Right lobe of liver (tissue), 6 donors: ENCODE results near the gene LRBA. TPM values are rescaled to one million over a fixed set of nuclear protein-coding genes. Genes with fewer than 3 reads are reported as not detected.

Experiments used
- ATAC-seq, 4 donors: fragments of 200-7000 bp; cut with Tn5 transposase; one replicate each; pipeline ENCODE4 v1.9.1; 2020; ENCODE audit warnings: mild to moderate bottlenecking in 4 of 4, moderate library complexity in 4 of 4
- DNase-seq, 3 donors: peaks; one replicate each; pipeline ENCODE4 v3.0.0-alpha.2; 2020
- H3K27ac ChIP-seq, 3 donors: fragments of 200-600 bp; one replicate each; pipeline ENCODE4 v1.8.0; 2022
- H3K27me3 ChIP-seq, 2 donors: fragments of 200-600 bp; one replicate each; pipeline ENCODE4 v1.8.0; 2022
- H3K36me3 ChIP-seq, 4 donors: fragments of 200-600 bp; sonication (generic) in 1 of 4; one replicate each; pipeline versions ENCODE4 v1.5.1 to v1.8.0; 2017 to 2022; ENCODE audit warnings: control low read depth in 1 of 4
- H3K4me1 ChIP-seq, 4 donors: fragments of 200-600 bp; sonication (generic) in 1 of 4; one replicate each; pipeline versions ENCODE4 v1.5.1 to v1.8.0; 2017 to 2022; ENCODE audit warnings: control low read depth in 1 of 4
- H3K4me3 ChIP-seq, 3 donors: fragments of 200-600 bp; one replicate each; pipeline ENCODE4 v1.8.0; 2022
- H3K9me3 ChIP-seq, 4 donors: fragments of 200-600 bp; sonication (generic) in 1 of 4; one replicate each; pipeline versions ENCODE4 v1.5.1 to v1.8.0; 2017 to 2022; ENCODE audit warnings: control low read depth in 1 of 4
- CTCF ChIP-seq, 4 donors: fragments of 200-600 bp in 3 of 4; fragments of 450-650 bp in 1 of 4; IDR thresholded peaks; one replicate each; pipeline versions ENCODE4 v1.5.1 to v1.8.0; 2016 to 2022; ENCODE audit warnings: antibody characterized with exemption in 4 of 4, mild to moderate bottlenecking in 2 of 4
- POLR2A ChIP-seq: fragments of 450-650 bp; IDR thresholded peaks from one replicate; pipeline ENCODE4 v1.6.1; 2017; ENCODE audit warnings: antibody characterized with exemption, mild to moderate bottlenecking
- WGBS: methylation state at CpG from one replicate; pipeline ENCODE4 v1.1.6; 2018; ENCODE audit warnings: low coverage, low lambda C conversion rate; ENCODE audit not compliant: insufficient coverage; ENCODE audit errors: missing lambda C conversion rate; 5-methylcytosine and 5-hydroxymethylcytosine counted together
- intact Hi-C, 2 donors: fragments of 100-400 bp; cut with DNase I; formaldehyde crosslinking; loops; one replicate each; pipeline versions ENCODE4 v1.11.2 to v1.14.1; 2022
- total RNA-seq, 6 experiments: library from RNA; depleted of rRNA in 2 of 6; stranded (reverse); fragments of >200 nt in 2 of 6; fragmentation: NEBNext Ultra II Directional in 3 of 6; extraction: Animal tissue kit (Norgen Biotek cat#: 25700) in 3 of 6; gene quantifications; one replicate each; pipeline versions ENCODE4 v1.1.0 to v1.2.4, GENCODE V29; 2016 to 2023
- donor health status: DM: no; HTN: yes; CAD: no.
- donor health status: DM: no; HTN: no; CAD: no.
- donor health status: DM: no; HTN: no; CAD: no.
- donor health status: DM: no; HTN: yes; CAD: no.
- donor health status: DM: no; HTN: yes; CAD: no.

The LRBA gene
- total RNA-seq, 6 experiments from 2014 or later = 18.9 to 48.1 (median 24.5) TPM

DNA sequence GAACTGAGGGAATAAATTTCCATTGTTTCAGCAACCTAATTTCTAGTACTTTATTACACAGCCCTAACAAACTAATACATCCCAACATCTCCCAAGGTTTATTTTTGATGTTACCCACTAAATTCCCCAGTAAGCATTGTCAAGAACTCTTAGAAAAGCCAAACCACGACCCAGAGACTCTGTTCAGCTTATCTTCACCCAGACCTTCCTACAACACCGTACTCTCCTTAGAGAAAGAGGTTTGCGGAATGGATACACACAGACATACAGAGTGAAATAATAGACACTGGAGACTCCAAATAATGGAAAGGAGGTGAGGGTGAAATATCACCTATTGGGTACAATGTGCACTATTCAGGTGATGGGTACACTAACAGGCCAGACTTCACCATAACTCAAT is 75.6 kb downstream of the LRBA start:
- 94% methylated on average over 3 of the region's 3 CpGs for WGBS
- no peak for ATAC-seq

DNA sequence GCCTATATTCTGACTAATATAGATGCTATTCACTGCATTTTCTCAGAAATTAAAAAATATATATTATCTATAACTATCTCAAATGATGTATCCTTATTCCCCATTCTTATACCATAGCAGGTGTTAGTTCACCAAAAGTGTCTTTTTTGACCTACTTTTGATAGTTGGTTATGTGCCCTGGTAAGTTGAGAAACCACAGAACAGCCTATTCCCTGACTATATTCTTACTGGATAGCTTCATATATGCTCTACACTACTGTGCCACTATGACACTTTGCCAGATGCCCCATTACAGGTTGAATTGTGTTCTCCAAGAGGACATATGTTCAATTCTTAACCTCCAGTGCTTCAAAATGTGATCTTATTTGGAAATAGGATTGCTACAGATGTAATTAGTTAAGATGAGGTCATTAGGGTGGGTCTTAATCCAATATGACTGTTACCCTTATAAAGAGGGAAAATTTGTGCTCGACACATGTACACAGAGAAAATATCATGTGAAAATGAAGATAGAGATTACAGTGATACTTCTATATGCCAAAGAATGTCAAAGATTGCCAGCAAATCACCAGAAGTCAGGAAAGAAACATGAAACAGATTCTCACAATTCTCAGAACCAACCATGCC is 76.1 kb downstream of the LRBA start:
- Histone ChIP-seq H3K27ac (no peak overlapping the region), H3K4me3 (no peak overlapping the region), H3K36me3 (no peaks in the 10 kb centered on the region), H3K27me3 (no peaks in the 10 kb centered on the region), H3K9me3 (no peaks in the 10 kb centered on the region), H3K4me1 (peaks cover 0 to 2% (median 0%) of the 10 kb centered on the region in 4 donors)
- TF ChIP-seq POLR2A (no peak), CTCF (IDR thresholded peaks at IDR 0.05) (no peak)
- 100% methylated on average over 1 of the region's 1 CpG for WGBS
- ATAC-seq = no peak
- intact Hi-C loops = no loop called here
- DNase-seq = no peak

More for the DNA sequence above, 75.6 kb downstream of the LRBA start:
- TF ChIP-seq CTCF (IDR thresholded peaks at IDR 0.05) = no peak
- no peak for TF ChIP-seq POLR2A
- intact Hi-C loops = no loop called here
- Histone ChIP-seq H3K27ac (no peak overlapping the region), H3K9me3 (no peaks in the 10 kb centered on the region), H3K4me1 (no peaks in the 10 kb centered on the region), H3K4me3 (no peak overlapping the region), H3K36me3 (no peaks in the 10 kb centered on the region), H3K27me3 (no peaks in the 10 kb centered on the region)
- no peak for DNase-seq

DNA sequence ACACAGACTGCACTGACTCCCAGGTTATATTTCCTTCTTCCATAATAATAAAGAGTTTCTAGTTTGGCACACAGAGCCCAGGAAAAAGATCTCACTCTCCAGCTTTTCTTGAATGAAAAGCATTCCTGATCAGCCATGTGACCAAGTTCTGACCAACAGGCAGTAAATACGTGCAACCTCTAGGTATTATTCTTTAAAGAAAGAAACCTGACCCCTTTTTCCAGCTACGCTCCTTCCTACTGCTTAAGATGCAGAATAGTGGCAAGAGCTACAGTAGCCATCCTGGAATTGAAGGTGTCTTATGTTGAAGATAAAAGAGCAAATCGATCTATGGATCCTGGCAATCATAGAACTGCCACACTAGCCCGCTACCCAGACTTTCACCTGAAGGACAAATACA is 76.7 kb downstream of the LRBA start:
- DNase-seq (no peak), ATAC-seq (no peak)
- Histone ChIP-seq H3K27ac (no peak overlapping the region), H3K4me3 (no peak overlapping the region), H3K36me3 (no peaks in the 10 kb centered on the region), H3K27me3 (no peaks in the 10 kb centered on the region), H3K9me3 (no peaks in the 10 kb centered on the region), H3K4me1 (peaks cover 0 to 7% (median 0%) of the 10 kb centered on the region in 4 donors)
- TF ChIP-seq CTCF (IDR thresholded peaks at IDR 0.05) = no peak
- TF ChIP-seq POLR2A = no peak
- intact Hi-C loops = no loop called here
- 88% methylated on average over 4 of the region's 4 CpGs for WGBS

GRCh38 chr4:150934022-150934421 is 81.1 kb downstream of the LRBA start:
- H3K4me1 ChIP-seq = peaks cover 0 to 7% (median 0%) of the 10 kb centered on the region in 4 donors
- intact Hi-C loops = no loop called here
- ATAC-seq (peak; percentile 30 to 71 (median 60)), DNase-seq (no peak)
- no peaks in the 10 kb centered on the region for H3K27me3 ChIP-seq
- no peaks in the 10 kb centered on the region for H3K9me3 ChIP-seq
- H3K27ac ChIP-seq = no peak overlapping the region
- H3K4me3 ChIP-seq = no peak overlapping the region
- TF ChIP-seq POLR2A = no peak
- TF ChIP-seq CTCF (IDR thresholded peaks at IDR 0.05) = no peak
- H3K36me3 ChIP-seq = no peaks in the 10 kb centered on the region
- 8% methylated on average over 1 of the region's 1 CpG for WGBS
